Left hindlimb (tissue), 1 donor: ENCODE measurements around the gene RYR3.

ENCODE experiments used
- DNase-seq: peaks from one replicate; pipeline ENCODE4 v3.0.0-alpha.2; 2018

RYR3 gene

DNA sequence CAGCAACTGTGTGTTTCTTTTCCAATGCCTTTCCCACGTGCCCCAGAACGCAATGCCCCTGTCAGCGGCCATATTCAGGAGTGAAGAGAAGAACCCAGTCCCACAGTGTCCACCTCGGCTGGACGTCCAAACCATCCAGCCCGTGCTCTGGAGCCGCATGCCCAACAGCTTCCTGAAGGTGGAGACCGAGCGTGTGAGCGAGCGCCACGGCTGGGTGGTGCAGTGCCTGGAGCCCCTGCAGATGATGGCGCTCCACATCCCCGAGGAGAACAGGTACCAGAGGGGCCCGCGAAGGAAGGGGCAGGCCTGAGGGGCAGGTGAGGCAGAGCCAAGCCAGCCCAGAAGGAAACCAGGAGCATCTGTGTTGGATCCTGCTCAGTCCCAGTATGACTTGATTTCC is 349.4 kb downstream of the RYR3 start:
- no peak for DNase-seq

DNA sequence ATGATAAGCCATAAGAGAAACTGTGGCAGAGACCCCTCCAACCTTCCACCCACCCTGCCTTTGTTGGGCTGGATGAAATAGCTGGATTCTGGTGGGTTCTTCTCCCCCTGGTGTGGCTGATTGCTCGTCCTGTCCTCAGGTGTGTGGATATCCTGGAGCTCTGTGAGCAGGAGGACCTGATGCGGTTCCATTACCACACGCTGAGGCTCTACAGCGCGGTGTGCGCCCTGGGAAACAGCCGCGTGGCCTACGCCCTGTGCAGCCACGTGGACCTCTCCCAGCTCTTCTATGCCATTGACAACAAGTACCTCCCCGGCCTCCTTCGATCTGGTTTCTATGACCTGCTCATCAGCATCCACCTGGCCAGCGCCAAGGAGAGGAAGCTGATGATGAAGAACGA is 351.2 kb downstream of the RYR3 start:
- no peak for DNase-seq

GRCh38 chr15:33664947-33665346 is 354.2 kb downstream of the RYR3 start:
- no peak for DNase-seq

GRCh38 chr15:33670567-33670966 is 359.8 kb downstream of the RYR3 start:
- DNase-seq, result no peak

DNA sequence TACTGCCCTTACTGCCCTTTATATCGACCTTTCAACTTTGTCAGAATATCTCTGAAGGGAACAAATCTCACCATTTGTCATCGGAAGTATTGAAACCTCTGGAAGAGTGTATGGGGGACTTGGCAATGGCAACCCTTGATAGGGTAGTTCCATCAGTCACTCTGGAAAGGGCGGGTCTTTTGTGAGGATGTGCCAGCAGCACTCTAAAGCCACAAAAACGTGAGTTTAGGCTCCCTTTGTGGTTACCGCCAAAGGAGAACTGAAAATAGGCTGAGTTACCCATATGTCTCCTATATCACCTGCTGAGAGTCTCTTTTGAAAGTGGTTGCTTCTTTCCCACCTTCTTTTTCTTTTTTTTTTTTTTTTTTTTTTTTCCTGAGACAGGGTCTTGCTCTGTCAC is 360.7 kb downstream of the RYR3 start:
- no peak for DNase-seq

DNA sequence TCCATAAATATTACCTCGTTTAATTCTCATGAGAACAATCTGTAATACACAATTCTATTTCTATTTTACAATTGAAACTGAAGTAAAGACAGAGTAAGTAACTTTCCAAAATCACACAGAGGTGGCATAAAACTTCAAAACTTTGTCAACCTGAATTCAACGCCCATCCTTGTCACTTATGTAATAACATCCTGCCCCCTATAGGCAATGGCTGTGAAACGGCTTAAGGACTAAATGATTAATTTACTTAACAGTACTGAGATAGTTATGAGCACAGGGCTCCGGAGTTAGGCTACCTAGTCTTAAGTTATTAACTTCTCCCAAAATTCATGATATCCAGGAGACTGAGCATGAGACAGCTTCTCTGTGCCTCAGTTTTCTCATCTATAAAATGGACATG is 364.5 kb downstream of the RYR3 start:
- no peak for DNase-seq

- DNase-seq, result no peak
These were observed 366.6 kb downstream of the RYR3 start for GRCh38 chr15:33677238-33677830.

DNA sequence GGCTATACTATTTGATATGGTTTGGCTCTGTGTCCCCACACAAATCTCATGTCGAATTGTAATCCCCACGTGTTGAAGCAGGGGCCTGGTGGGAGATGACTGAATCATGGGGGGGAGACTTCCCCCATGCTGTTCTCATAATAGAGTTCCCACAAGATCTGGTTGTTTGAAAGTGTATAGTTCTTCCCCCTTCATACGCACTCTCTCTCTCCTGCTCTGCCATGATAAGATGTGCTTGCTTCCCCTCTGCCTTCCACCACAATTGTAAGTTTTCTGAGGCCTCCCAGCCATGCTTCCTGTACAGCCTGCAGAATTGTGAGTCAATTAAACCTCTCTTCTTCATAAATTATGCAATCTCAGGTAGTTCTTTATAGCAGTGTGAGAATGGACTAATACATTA is 367.4 kb downstream of the RYR3 start:
- no peak for DNase-seq

DNA sequence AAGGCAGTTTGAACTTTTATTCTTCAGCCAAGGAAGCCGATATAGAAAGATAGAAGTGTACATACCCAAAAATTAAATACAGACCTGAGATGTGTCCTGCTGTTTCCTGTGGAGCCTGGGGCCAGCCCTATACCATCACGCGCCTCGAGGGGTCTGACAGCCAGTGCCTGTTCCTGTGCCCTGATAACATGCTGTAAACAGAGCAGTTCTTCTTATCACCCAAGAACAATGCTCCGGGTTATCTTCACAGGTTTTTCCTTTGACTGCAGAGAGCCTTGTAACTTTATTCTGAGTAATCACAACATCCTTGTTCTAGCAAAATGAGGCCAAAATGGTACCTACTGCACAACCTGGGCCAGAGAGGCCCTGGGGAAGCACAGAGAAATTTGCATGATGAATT is 367.8 kb downstream of the RYR3 start:
- DNase-seq, result no peak

DNA sequence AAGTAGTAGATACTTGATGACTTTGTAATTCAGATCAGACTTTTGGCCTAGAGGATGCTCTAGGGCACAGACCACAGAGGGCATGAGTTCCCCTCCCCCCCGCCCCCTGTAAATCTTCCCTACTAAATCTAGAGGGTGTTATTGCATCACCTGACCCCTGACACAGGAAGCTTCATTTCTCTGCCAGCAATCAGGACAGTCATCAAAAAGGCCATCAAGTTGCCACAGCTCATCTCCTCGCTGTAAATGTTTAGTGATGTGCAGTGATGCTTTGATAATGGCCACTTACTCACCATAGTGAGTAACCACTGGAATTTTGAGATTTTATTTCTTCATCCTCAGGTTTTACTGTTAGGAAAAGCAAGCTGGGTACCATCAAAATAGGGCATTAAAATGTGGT is 368.3 kb downstream of the RYR3 start:
- no peak for DNase-seq

DNA sequence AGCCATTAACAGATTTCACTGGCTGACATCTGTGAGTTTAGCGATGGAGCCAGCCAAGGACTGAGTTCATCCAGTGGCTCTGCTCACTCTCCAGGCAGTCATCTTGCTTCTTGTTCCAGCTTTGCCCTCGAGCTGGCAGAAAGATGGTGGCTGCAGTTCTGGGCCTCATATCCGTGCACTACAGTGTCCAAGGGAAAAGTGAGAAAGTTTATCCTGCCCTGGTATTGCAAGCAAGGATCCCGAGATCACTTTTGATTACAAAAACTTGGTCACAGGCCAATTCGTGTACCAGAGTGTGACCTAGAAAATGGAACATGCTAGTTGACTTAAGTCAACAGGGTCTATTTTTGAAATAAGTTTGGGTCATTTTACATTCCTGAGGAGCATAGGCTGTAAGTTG is 369.6 kb downstream of the RYR3 start:
- DNase-seq, result no peak

GRCh38 chr15:33693166-33693800 is 382.5 kb downstream of the RYR3 start:
- no peak for DNase-seq

GRCh38 chr15:33698126-33698525 is 387.4 kb downstream of the RYR3 start:
- DNase-seq, result no peak

GRCh38 chr15:33699145-33699544 is 388.4 kb downstream of the RYR3 start:
- no peak for DNase-seq

DNA sequence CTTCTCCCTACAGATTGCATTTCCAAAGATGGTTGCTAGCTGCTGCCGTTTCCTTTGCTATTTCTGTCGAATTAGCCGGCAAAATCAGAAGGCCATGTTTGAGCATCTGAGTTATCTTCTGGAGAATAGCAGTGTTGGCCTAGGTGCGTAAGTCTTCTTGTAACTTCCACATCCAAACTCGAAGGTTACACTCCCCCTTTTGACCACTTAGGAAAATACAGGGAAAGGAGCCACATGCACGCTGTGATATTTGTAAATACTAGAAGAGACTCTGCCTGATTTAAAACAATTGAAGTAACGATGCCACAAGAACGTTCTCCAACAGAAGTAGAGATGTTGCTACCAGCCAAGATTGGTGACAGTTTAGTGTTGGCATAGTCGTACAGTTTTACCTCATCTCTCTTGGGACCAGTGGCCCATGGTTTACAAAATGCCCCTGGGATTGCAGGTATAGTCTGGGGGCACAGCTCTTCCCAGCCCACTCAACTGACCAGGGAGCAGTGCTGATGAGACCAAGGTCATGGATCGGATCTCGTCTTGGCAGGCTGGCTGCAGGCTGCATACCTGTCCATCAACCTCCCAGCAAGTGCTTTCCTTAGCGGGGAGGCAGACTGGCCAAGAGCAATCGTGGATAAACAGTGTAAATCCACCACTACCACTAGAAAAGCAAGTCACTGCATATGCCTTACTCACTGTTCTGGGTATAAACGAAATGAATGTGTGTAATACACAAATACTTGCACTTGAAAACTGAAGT is 389.1 kb downstream of the RYR3 start:
- DNase-seq, result no peak

DNA sequence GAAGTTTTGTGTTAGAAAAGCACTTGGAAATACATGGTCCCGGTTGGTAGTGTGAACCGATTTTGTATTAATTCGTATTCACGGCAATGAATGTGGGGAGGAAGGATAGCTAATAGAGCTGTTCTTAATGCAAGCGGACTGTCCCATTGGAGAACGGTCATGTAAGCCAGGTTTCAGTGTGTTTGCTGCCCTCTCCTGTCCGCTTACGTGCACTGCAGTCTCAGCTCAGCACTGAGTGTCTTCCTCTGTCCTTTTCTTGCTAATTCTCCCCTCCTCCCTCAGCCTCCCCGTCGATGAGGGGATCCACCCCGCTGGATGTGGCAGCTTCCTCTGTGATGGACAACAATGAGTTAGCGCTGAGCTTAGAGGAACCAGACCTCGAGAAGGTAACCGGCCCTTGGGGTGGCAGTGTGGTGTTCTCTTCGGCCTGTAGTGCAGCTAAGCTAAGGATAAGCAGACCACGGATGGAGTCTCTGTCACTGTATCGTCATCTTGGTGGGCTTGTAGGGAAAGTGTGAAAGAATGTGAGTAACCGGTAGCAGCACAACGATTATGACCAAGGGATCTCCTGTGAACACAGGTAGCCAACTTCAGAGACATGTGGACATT is 390.0 kb downstream of the RYR3 start:
- DNase-seq, result peak; percentile 65

- no peak for DNase-seq
These were observed 390.5 kb downstream of the RYR3 start for GRCh38 chr15:33701304-33701696.

DNA sequence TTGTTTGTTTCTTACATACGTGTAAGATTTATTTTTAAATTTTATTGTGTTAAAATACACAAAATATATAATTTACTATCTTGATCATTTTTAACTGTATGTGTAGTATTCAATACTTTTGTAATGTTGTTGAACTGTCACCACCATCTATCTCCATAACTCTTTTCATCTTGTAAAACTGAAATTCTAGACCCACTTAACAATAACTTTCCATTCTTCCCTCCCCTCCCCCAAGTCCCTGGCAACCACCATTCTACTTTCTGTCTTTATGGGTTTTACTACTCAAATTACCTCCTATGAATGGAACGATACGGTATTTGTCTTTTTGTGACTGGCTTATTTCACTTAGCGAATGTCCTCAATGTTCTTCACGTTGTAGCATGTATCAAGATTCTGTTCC is 395.4 kb downstream of the RYR3 start:
- DNase-seq, result no peak

GRCh38 chr15:33710748-33711147 is 400.0 kb downstream of the RYR3 start:
- no peak for DNase-seq

DNA sequence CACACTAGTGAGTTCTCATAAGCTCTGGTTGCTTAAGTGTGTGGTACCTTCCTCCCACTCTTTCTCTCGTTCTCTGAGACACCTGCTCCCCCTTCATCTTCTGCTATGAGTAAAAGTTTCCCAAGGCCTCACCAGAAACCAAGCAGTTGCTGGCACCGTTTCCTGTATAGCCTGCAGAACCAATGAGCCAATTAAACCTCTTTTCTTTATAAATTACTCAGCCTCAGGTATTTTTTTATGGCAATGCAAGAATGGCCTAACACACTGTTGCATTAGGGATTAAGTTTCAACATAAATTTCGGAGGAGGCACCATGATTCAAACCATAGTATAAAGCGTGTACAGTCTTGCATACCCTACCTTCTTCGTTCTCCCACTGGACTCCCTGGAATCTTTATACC is 405.3 kb downstream of the RYR3 start:
- DNase-seq, result no peak

GRCh38 chr15:33720952-33721351 is 410.2 kb downstream of the RYR3 start:
- DNase-seq, result no peak

DNA sequence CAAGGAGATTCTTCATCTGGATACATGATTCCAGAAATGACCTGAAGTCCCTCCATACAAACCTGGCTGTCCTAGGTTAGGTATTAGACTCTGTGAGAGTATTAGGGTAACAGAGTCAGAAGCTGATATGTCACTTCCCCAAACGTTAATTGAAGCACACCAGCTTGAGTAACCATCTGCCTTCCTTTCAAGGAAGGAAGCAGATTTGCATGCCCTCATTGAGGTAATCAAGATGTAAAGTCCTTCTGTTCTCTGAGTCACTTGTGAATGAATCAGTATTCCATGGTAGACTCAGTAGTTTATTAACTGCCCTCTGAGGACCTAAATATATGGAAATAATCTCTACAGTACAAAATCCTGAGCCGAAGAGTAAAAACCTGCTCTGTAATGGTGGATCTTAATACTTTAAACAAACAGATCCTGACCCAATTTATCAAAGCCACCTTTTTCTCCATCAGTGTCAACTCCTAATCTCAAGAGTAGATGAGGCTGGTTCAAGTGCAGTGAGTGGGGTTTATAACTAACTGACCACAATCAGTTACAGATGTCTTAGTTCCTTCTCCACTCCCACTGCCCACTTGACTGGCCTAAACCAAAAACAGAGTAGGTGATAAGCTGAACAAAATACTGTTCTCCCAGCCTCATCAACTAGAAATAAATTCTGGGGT is 411.4 kb downstream of the RYR3 start:
- no peak for DNase-seq

- no peak for DNase-seq
These were observed 411.9 kb downstream of the RYR3 start for GRCh38 chr15:33722673-33723015.
